Embryonic facial prominence (tissue), 1 donor: ENCODE results near the gene ZNF862.

Source experiments
- DNase-seq: peaks from one replicate; pipeline ENCODE4 v3.0.0-alpha.2; 2016; ENCODE audit errors: extremely low spot score

Gene ZNF862

GRCh38 chr7:149811221-149811620, 27.0 kb upstream of the ZNF862 start:
- DNase-seq = no peak

- no peak for DNase-seq
Observed at GRCh38 chr7:149811831-149812490, 26.2 kb upstream of the ZNF862 start.

GRCh38 chr7:149813254-149814035, 24.7 kb upstream of the ZNF862 start:
- DNase-seq = no peak

GRCh38 chr7:149814494-149814893, 23.7 kb upstream of the ZNF862 start:
- no peak for DNase-seq

- no peak for DNase-seq
Observed at GRCh38 chr7:149815121-149815520, 23.1 kb upstream of the ZNF862 start.

GRCh38 chr7:149815661-149816266, 22.4 kb upstream of the ZNF862 start:
- no peak for DNase-seq

GRCh38 chr7:149816267-149816751, 21.9 kb upstream of the ZNF862 start:
- no peak for DNase-seq

- no peak for DNase-seq
Observed at GRCh38 chr7:149816794-149817193, 21.4 kb upstream of the ZNF862 start.

- DNase-seq = no peak
Observed at GRCh38 chr7:149817301-149817771, 20.8 kb upstream of the ZNF862 start.

GRCh38 chr7:149817836-149818535, 20.2 kb upstream of the ZNF862 start:
- DNase-seq = no peak

GRCh38 chr7:149818536-149818840, 19.7 kb upstream of the ZNF862 start:
- DNase-seq = no peak

- no peak for DNase-seq
Observed at GRCh38 chr7:149819141-149819960, 18.8 kb upstream of the ZNF862 start.

- no peak for DNase-seq
Observed at GRCh38 chr7:149819961-149820340, 18.2 kb upstream of the ZNF862 start.

- DNase-seq = no peak
Observed at GRCh38 chr7:149820622-149821190, 17.5 kb upstream of the ZNF862 start.

- no peak for DNase-seq
Observed at GRCh38 chr7:149821191-149822148, 16.7 kb upstream of the ZNF862 start.

- DNase-seq = no peak
Observed at GRCh38 chr7:149822353-149822943, 15.7 kb upstream of the ZNF862 start.

GRCh38 chr7:149823191-149823630, 15.0 kb upstream of the ZNF862 start:
- no peak for DNase-seq

GRCh38 chr7:149823631-149824199, 14.5 kb upstream of the ZNF862 start:
- no peak for DNase-seq

- DNase-seq = no peak
Observed at GRCh38 chr7:149824301-149824741, 13.9 kb upstream of the ZNF862 start.
